Sigmoid colon (tissue), 7 donors: ENCODE results near the gene OR10A4. TPM values are rescaled to one million over a fixed set of nuclear protein-coding genes. Genes with fewer than 3 reads are reported as not detected.

Experiments used
- DNase-seq: peaks from one replicate; pipeline ENCODE4 v3.0.0-alpha.2; 2019
- H3K27ac ChIP-seq, 4 donors: fragments of 200-600 bp; sonication (generic); one replicate each; pipeline ENCODE4 v1.5.1; 2016 to 2019; ENCODE audit warnings: mild to moderate bottlenecking in 1 of 4
- H3K27me3 ChIP-seq, 3 donors: fragments of 200-600 bp; sonication (generic); one replicate each; pipeline ENCODE4 v1.5.1; 2019; ENCODE audit warnings: mild to moderate bottlenecking in 1 of 3
- H3K36me3 ChIP-seq, 4 donors: fragments of 200-600 bp; sonication (generic); one replicate each; pipeline ENCODE4 v1.5.1; 2016 to 2019
- H3K4me1 ChIP-seq, 4 donors: fragments of 200-600 bp; sonication (generic); one replicate each; pipeline ENCODE4 v1.5.1; 2017 to 2019
- H3K4me3 ChIP-seq, 4 donors: fragments of 200-600 bp; sonication (generic); one replicate each; pipeline ENCODE4 v1.5.1; 2017 to 2019; ENCODE audit warnings: mild to moderate bottlenecking in 2 of 4, moderate library complexity in 1 of 4
- H3K9me3 ChIP-seq, 4 donors: fragments of 200-600 bp in 3 of 4; sonication (generic) in 3 of 4; one replicate each; pipeline versions ENCODE4 v1.5.1 to v1.6.1; 2013 to 2019
- CTCF ChIP-seq, 4 experiments: fragments of 450-650 bp in 3 of 4; fragments of 200-600 bp in 1 of 4; IDR thresholded peaks; one replicate each; pipeline ENCODE4 v1.5.1; 2016 to 2019; ENCODE audit warnings: antibody characterized with exemption in 4 of 4, mild to moderate bottlenecking in 3 of 4, moderate library complexity in 2 of 4
- EP300 ChIP-seq, 4 donors: sonication (generic); formaldehyde crosslinking; IDR thresholded peaks; one replicate each; pipeline ENCODE4 v1.6.1; 2017; ENCODE audit warnings: antibody characterized with exemption in 4 of 4
- POLR2A ChIP-seq, 2 donors: fragments of 450-650 bp; IDR thresholded peaks; one replicate each; pipeline ENCODE4 v1.6.1; 2016; ENCODE audit warnings: antibody characterized with exemption in 2 of 2, mild to moderate bottlenecking in 2 of 2, moderate library complexity in 2 of 2
- POLR2AphosphoS5 ChIP-seq, 4 donors: sonication (generic); formaldehyde crosslinking; IDR thresholded peaks; one replicate each; pipeline ENCODE4 v1.6.1; 2017; ENCODE audit warnings: antibody characterized with exemption in 4 of 4
- WGBS, 2 donors: extraction: QIAGEN DNeasy Blood & Tissue Kit; methylation state at CpG; one replicate each; pipeline ENCODE4 v1.1.7; 2013; 5-methylcytosine and 5-hydroxymethylcytosine counted together
- intact Hi-C: fragments of 100-400 bp; cut with DNase I; formaldehyde crosslinking; loops from one replicate; pipeline ENCODE4 v1.15.1; 2023
- polyA plus RNA-seq, 3 donors: library from polyadenylated mRNA; stranded (reverse); fragments of 200-250 nt; gene quantifications; one replicate each; pipeline ENCODE4 v1.2.3, GENCODE V29; 2013
- total RNA-seq, 4 donors: library from RNA; depleted of rRNA; stranded (reverse); fragments of >200 nt; gene quantifications; one replicate each; pipeline ENCODE4 v1.1.0, GENCODE V29; 2016
- donor health status: healthy with polysubstance abuse.
- donor health status: Bipolar disorder and iron deficiency.
- donor health status: healthy.

Gene OR10A4
- total and polyA plus RNA-seq, 7 donors: not detected

GRCh38 chr11:6911378-6911777, 35.0 kb downstream of the OR10A4 start:
- intact Hi-C loops: no loop called here
- WGBS, 2 donors: 95 to 97% methylated on average over 3 of the region's 3 CpGs

GRCh38 chr11:6911948-6912347, 35.5 kb downstream of the OR10A4 start:
- Histone ChIP-seq H3K4me3 (no peak overlapping the region), H3K9me3 (no peaks in the 10 kb centered on the region), H3K27ac (no peak overlapping the region), H3K36me3 (no peaks in the 10 kb centered on the region), H3K4me1 (peaks cover 0 to 4% (median 0%) of the 10 kb centered on the region in 4 donors), H3K27me3 (no peaks in the 10 kb centered on the region)
- TF ChIP-seq CTCF (IDR thresholded peaks at IDR 0.05) (no peak), EP300 (IDR thresholded peaks at IDR 0.05) (no peak), POLR2AphosphoS5 (IDR thresholded peaks at IDR 0.05) (no peak), POLR2A (IDR thresholded peaks at IDR 0.05) (no peak)
- WGBS, 2 donors: 23 to 74% methylated on average over 3 of the region's 3 CpGs
- DNase-seq: no peak
- intact Hi-C loops: no loop called here

More at GRCh38 chr11:6911378-6911777, 35.0 kb downstream of the OR10A4 start:
- Histone ChIP-seq H3K9me3 (no peaks in the 10 kb centered on the region), H3K4me1 (peaks cover 0 to 4% (median 0%) of the 10 kb centered on the region in 4 donors), H3K4me3 (no peak overlapping the region), H3K27me3 (no peaks in the 10 kb centered on the region), H3K36me3 (no peaks in the 10 kb centered on the region), H3K27ac (no peak overlapping the region)
- no peak for DNase-seq
- TF ChIP-seq POLR2A (IDR thresholded peaks at IDR 0.05): no peak
- no peak for TF ChIP-seq POLR2AphosphoS5 (IDR thresholded peaks at IDR 0.05)
- no peak for TF ChIP-seq EP300 (IDR thresholded peaks at IDR 0.05)
- TF ChIP-seq CTCF (IDR thresholded peaks at IDR 0.05): no peak

- Histone ChIP-seq H3K9me3 (peaks cover 0 to 3% (median 0%) of the 10 kb centered on the region in 4 donors), H3K27me3 (no peaks in the 10 kb centered on the region), H3K4me3 (no peak overlapping the region), H3K27ac (no peak overlapping the region), H3K36me3 (no peaks in the 10 kb centered on the region), H3K4me1 (no peaks in the 10 kb centered on the region)
- intact Hi-C loops: loop anchor here (10.0 kb wide), 1 partner anchor 75 kb away; no protein-coding TSS in a partner anchor
- no peak for DNase-seq
- TF ChIP-seq POLR2A (IDR thresholded peaks at IDR 0.05) (no peak), POLR2AphosphoS5 (IDR thresholded peaks at IDR 0.05) (no peak)
- WGBS, 2 donors: 54 to 60% methylated on average over 2 of the region's 2 CpGs
Measured at GRCh38 chr11:6919698-6920097, 43.3 kb downstream of the OR10A4 start.

- H3K4me1 ChIP-seq: no peaks in the 10 kb centered on the region
- no peak within 1 kb of the TSS for H3K4me3 ChIP-seq
- H3K9me3 ChIP-seq: peaks cover 0 to 3% (median 0%) of the 10 kb centered on the region in 4 donors
- 94 to 97% methylated on average over 1 of the region's 1 CpG for WGBS, 2 donors
- no peak within 1 kb of the TSS for H3K27ac ChIP-seq
- DNase-seq: no peak
- H3K36me3 ChIP-seq: no peaks in the 10 kb centered on the region
- H3K27me3 ChIP-seq: no peaks in the 10 kb centered on the region
- no peak for TF ChIP-seq EP300 (IDR thresholded peaks at IDR 0.05)
- TF ChIP-seq CTCF (IDR thresholded peaks at IDR 0.05): no peak
- no peak for TF ChIP-seq POLR2AphosphoS5 (IDR thresholded peaks at IDR 0.05)
- TF ChIP-seq POLR2A (IDR thresholded peaks at IDR 0.05): no peak
- intact Hi-C loops: loop anchor here (10.0 kb wide), 1 partner anchor 74 kb away; no protein-coding TSS in a partner anchor
Measured at GRCh38 chr11:6920702-6921101, 44.3 kb downstream of the OR10A4 start, which contains the start of gene OR2D3. Gene OR2D3, plus strand, starts transcription at chr11:6921002. Its CDS starts 0 bp downstream, at chr11:6921002.

GRCh38 chr11:6925007-6925577, 48.7 kb downstream of the OR10A4 start:
- no peak for DNase-seq
- Histone ChIP-seq H3K27me3 (no peaks in the 10 kb centered on the region), H3K27ac (no peak overlapping the region), H3K4me1 (peaks cover 0 to 15% (median 10%) of the 10 kb centered on the region in 4 donors), H3K9me3 (no peaks in the 10 kb centered on the region), H3K4me3 (no peak overlapping the region), H3K36me3 (no peaks in the 10 kb centered on the region)
- intact Hi-C loops: loop anchor here (10.0 kb wide), 1 partner anchor 70 kb away; no protein-coding TSS in a partner anchor
- no peak for TF ChIP-seq POLR2AphosphoS5 (IDR thresholded peaks at IDR 0.05)
- no peak for TF ChIP-seq CTCF (IDR thresholded peaks at IDR 0.05)
- TF ChIP-seq EP300 (IDR thresholded peaks at IDR 0.05): no peak
- no peak for TF ChIP-seq POLR2A (IDR thresholded peaks at IDR 0.05)
